PC-3 (cell line): ENCODE data around the gene IARS2.

ENCODE experiments used
- CTCF ChIP-seq: fragments of 300-600 bp; sonication (generic); conservative IDR thresholded peaks from 2 replicates; pipeline ENCODE4 v1.5.1; 2017; ENCODE audit warnings: antibody characterized with exemption, low read depth, mild to moderate bottlenecking, low read length
- EZH2 ChIP-seq: fragments of 300-600 bp; sonication (generic); IDR thresholded peaks from one replicate; pipeline ENCODE4 v1.6.1; 2017; ENCODE audit warnings: antibody characterized with exemption, mild to moderate bottlenecking, low read length; ENCODE audit not compliant: unreplicated experiment
- EZH2phosphoT487 ChIP-seq: fragments of 300-600 bp; sonication (generic); IDR thresholded peaks from 2 replicates; pipeline ENCODE4 v1.6.1; 2018; ENCODE audit warnings: mild to moderate bottlenecking, antibody characterized with exemption, low read length, borderline replicate concordance

GRCh38 chr1:220094016-220094911 is at the start of gene IARS2:
- TF ChIP-seq CTCF (no peak), EZH2 (no peak), EZH2phosphoT487 (no peak)
